GM19238 (cell line): ENCODE data around the gene KIF1A.
"Not testable (repeated sequence)": the region's sequence is repeated elsewhere in the genome, so short reads cannot be mapped to it uniquely, and the experiment has no call there.

Source experiments
- DNase-seq: peaks from one replicate; pipeline ENCODE4 v3.0.0; 2011; ENCODE audit warnings: low spot score; ENCODE audit not compliant: insufficient read length

The KIF1A gene

GRCh38 chr2:240787521-240788472 is 32.2 kb downstream of the KIF1A start:
- no peak for DNase-seq

GRCh38 chr2:240786871-240787311 is 33.1 kb downstream of the KIF1A start:
- no peak for DNase-seq

- DNase-seq, result no peak
These were observed 33.6 kb downstream of the KIF1A start for GRCh38 chr2:240786355-240786841.

- no peak for DNase-seq
These were observed 34.3 kb downstream of the KIF1A start for GRCh38 chr2:240785424-240786335.

- no peak for DNase-seq
These were observed 35.2 kb downstream of the KIF1A start for GRCh38 chr2:240784629-240785423.

- DNase-seq, result no peak
These were observed 36.0 kb downstream of the KIF1A start for GRCh38 chr2:240783819-240784621.

- no peak for DNase-seq
These were observed 36.9 kb downstream of the KIF1A start for GRCh38 chr2:240782886-240783818.

- DNase-seq, result no peak
These were observed 37.7 kb downstream of the KIF1A start for GRCh38 chr2:240782221-240782885.

GRCh38 chr2:240781471-240782220 is 38.4 kb downstream of the KIF1A start:
- DNase-seq, result no peak

GRCh38 chr2:240780023-240780700 is 39.9 kb downstream of the KIF1A start:
- DNase-seq, result no peak

- not testable (repeated sequence) for DNase-seq
These were observed 40.7 kb downstream of the KIF1A start for GRCh38 chr2:240779250-240779832.

GRCh38 chr2:240778426-240778825 is 41.6 kb downstream of the KIF1A start:
- no peak for DNase-seq

GRCh38 chr2:240777456-240778212 is 42.4 kb downstream of the KIF1A start:
- DNase-seq, result no peak

- no peak for DNase-seq
These were observed 44.1 kb downstream of the KIF1A start for GRCh38 chr2:240775905-240776304.

GRCh38 chr2:240774856-240775255 is 45.2 kb downstream of the KIF1A start:
- no peak for DNase-seq

- no peak for DNase-seq
These were observed 50.9 kb downstream of the KIF1A start for GRCh38 chr2:240769096-240769495.
